MM.1S (cell line): Measurements from ENCODE around the gene HADHB.

ENCODE experiments used
- DNase-seq: peaks from one replicate; pipeline ENCODE4 v3.0.0-alpha.2; 2015
- H2AFZ ChIP-seq: fragments of 300-600 bp; sonication (generic); 2 replicates; pipeline ENCODE4 v1.6.0; 2016; ENCODE audit warnings: antibody characterized with exemption, low read length
- H3F3A ChIP-seq: fragments of 300-600 bp; sonication (generic); 2 replicates; pipeline ENCODE4 v1.6.1; 2016; ENCODE audit warnings: mild to moderate bottlenecking, antibody characterized with exemption, low read length, moderate library complexity, mixed read lengths; ENCODE audit not compliant: insufficient read depth
- H3K27ac ChIP-seq: fragments of 300-600 bp; sonication (generic); 2 replicates; pipeline ENCODE4 v1.5.1; 2016; ENCODE audit warnings: mild to moderate bottlenecking, low read length
- H3K27me3 ChIP-seq: fragments of 300-600 bp; sonication (generic); replicated peaks from 2 replicates; pipeline ENCODE4 v1.6.0; 2016; ENCODE audit warnings: low read length; ENCODE audit not compliant: insufficient read depth
- H3K36me3 ChIP-seq: fragments of 300-600 bp; sonication (generic); replicated peaks from 2 replicates; pipeline ENCODE4 v1.6.1; 2016; ENCODE audit warnings: mild to moderate bottlenecking, low read length, mixed read lengths; ENCODE audit not compliant: insufficient read depth
- H3K4me1 ChIP-seq: fragments of 300-600 bp; sonication (generic); 2 replicates; pipeline ENCODE4 v1.6.1; 2016; ENCODE audit warnings: low read length, mixed read lengths
- H3K4me2 ChIP-seq: fragments of 300-600 bp; sonication (generic); 2 replicates; pipeline ENCODE4 v1.6.0; 2016; ENCODE audit warnings: low read depth, low read length
- H3K4me3 ChIP-seq: fragments of 300-600 bp; sonication (generic); 2 replicates; pipeline ENCODE4 v1.5.1; 2016; ENCODE audit warnings: low read length, mixed read lengths
- H3K79me2 ChIP-seq: fragments of 300-600 bp; sonication (generic); 2 replicates; pipeline ENCODE4 v1.6.1; 2016; ENCODE audit warnings: mixed run types, low read length, mixed read lengths
- H3K9ac ChIP-seq: fragments of 300-600 bp; sonication (generic); 2 replicates; pipeline ENCODE4 v1.6.1; 2016; ENCODE audit warnings: low read length, mixed read lengths
- H3K9me2 ChIP-seq: fragments of 300-600 bp; sonication (generic); replicated peaks from 2 replicates; pipeline ENCODE4 v1.6.1; 2016; ENCODE audit warnings: mild to moderate bottlenecking, low read length, mixed read lengths; ENCODE audit not compliant: insufficient read depth
- H3K9me3 ChIP-seq: fragments of 300-600 bp; sonication (generic); replicated peaks from 2 replicates; pipeline ENCODE4 v1.6.1; 2016; ENCODE audit warnings: mild to moderate bottlenecking, low read length, mixed read lengths; ENCODE audit not compliant: insufficient read depth
- H4K20me1 ChIP-seq: fragments of 300-600 bp; sonication (generic); 2 replicates; pipeline ENCODE4 v1.6.1; 2016; ENCODE audit warnings: mild to moderate bottlenecking, low read length, moderate library complexity, mixed read lengths; ENCODE audit not compliant: insufficient read depth
- EZH2 ChIP-seq: fragments of 300-600 bp; sonication (generic); optimal IDR thresholded peaks from 2 replicates; pipeline ENCODE3; 2017; ENCODE audit warnings: low read depth, mild to moderate bottlenecking, antibody characterized with exemption, low read length, mixed read lengths
- EZH2phosphoT487 ChIP-seq: fragments of 300-600 bp; sonication (generic); IDR thresholded peaks from 2 replicates; pipeline ENCODE4 v1.6.1; 2018; ENCODE audit warnings: antibody characterized with exemption, low read length
- TF ChIP-seq, protein P1 (sequence below): fragments of 300-600 bp; sonication (generic); IDR thresholded peaks from 2 replicates; pipeline ENCODE4 v1.5.1; 2016; ENCODE audit warnings: antibody characterized with exemption, low read length, mixed read lengths

HADHB gene

DNA sequence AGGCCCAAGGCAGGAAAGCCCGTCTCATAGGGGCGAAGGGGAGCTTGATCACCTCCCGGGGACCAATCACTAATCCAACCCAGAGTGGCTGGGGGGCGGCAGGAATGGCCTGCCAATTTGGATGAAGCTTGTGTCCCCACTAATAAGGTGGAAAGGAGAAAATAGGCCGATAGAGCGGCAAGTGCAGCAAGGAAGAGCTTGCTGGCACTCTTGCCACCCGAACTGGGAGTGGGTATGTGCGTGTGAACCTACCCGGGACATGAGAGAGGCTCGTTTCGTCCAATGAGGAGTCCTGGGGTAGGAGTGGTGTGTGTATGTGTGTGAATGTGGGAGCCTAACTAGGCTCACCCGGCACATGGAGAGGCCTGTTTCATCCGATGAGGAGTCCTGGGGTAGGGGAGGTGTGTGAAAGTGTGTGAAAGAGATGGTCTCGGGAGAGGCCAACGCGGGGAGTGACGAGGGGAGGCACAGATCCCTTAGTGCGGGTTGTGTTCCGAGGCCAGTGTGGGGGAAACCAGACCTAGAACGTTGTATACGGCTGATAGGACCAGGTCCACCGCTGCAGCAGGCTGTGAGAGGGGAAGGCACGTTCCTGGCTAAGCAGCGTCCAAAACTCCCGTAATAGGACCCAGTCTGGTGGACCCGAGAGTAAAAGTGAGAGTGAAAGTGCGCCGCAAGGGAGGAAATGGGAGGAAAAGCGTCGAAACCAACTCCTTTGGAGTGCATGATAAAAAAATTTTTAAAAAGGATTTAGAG lies 54.1 kb downstream of the HADHB start:
- H4K20me1 ChIP-seq = no peaks in the 10 kb centered on the region
- no peaks in the 10 kb centered on the region for H3K27me3 ChIP-seq
- no peak overlapping the region for H3K4me2 ChIP-seq
- no peaks in the 10 kb centered on the region for H3K9me3 ChIP-seq
- no peak overlapping the region for H3K4me3 ChIP-seq
- H3K36me3 ChIP-seq = no peaks in the 10 kb centered on the region
- H3K9me2 ChIP-seq = no peaks in the 10 kb centered on the region
- no peaks in the 10 kb centered on the region for H3K79me2 ChIP-seq
- H3K27ac ChIP-seq = no peak overlapping the region
- no peak overlapping the region for H2AFZ ChIP-seq
- H3F3A ChIP-seq = no peaks in the 10 kb centered on the region
- H3K4me1 ChIP-seq = 0 out of 2 replicates have a peak, but pooled peaks cover 4% of the 10 kb centered on the region
- no peak for TF ChIP-seq EZH2phosphoT487
- TF ChIP-seq EZH2 = no peak
- TF ChIP-seq, protein P1, sequence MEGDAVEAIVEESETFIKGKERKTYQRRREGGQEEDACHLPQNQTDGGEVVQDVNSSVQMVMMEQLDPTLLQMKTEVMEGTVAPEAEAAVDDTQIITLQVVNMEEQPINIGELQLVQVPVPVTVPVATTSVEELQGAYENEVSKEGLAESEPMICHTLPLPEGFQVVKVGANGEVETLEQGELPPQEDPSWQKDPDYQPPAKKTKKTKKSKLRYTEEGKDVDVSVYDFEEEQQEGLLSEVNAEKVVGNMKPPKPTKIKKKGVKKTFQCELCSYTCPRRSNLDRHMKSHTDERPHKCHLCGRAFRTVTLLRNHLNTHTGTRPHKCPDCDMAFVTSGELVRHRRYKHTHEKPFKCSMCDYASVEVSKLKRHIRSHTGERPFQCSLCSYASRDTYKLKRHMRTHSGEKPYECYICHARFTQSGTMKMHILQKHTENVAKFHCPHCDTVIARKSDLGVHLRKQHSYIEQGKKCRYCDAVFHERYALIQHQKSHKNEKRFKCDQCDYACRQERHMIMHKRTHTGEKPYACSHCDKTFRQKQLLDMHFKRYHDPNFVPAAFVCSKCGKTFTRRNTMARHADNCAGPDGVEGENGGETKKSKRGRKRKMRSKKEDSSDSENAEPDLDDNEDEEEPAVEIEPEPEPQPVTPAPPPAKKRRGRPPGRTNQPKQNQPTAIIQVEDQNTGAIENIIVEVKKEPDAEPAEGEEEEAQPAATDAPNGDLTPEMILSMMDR = no peak
- no peak for DNase-seq
- no peak overlapping the region for H3K9ac ChIP-seq

DNA sequence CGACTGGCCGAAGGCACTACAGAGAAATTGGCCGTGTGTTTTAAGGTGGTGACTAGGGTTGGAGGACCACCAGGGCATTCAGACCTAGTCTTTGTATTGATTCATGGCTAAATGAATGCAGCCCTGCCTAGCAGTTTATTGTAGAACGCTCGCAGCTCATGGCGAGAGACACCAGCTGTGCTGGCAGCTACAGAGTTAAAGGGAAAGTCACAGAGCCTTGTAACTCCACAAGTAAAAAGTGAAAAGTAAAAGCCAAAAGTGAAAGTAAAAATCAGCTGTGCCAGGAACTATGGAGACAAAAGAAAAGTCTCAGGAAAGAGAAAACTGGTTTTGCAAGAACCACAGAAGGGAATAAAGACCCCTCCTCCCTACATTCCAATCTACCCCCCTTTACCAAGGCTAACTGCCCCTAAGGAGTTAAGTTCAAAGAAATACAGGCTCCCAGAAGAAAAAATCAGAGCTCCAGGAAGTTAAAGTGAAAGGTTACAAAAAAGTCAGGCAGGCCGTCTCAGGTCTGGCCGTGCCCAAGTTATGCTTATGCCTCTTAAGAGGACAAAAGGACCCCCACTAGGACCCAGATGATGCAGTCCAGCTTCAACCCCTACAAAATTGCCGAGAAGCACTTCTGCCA lies 54.8 kb downstream of the HADHB start:
- H3K4me2 ChIP-seq = no peak overlapping the region
- H2AFZ ChIP-seq = no peak overlapping the region
- DNase-seq = no peak

DNA sequence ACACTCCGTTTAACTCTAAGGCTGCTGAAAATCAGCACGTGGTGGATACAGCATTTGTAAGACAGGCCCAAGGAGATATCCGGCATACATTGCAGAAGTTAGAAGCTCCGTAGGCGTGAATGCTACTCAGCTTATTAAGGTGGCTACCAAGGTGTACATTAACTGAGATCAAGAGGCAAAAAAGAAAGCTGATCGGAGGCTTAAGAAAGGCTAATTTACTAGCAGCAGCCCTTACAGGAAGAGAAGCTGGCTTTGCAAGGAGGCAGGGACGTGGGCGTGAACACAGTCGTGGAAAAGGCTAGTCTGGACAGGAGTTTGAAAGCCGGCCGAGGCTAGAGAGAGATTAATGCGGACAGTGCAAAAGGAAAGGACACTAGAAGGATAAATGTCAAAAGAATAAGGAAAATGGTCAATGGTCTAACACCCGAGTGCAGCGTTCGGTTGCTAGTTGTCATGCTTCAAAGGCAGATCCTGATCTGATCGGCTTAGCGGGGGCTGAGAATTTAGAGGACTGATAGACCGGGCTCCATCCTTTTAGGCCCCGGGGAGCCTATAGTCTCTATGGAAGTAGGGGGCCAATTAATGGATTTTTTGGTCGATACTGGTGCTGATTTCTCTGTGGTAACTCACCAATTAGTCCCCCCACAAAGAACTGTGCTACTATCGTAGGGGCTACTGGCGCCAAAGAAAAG lies 55.6 kb downstream of the HADHB start:
- no peak overlapping the region for H3K4me3 ChIP-seq
- H4K20me1 ChIP-seq = no peaks in the 10 kb centered on the region
- H3K27ac ChIP-seq = no peak overlapping the region
- TF ChIP-seq EZH2phosphoT487 (no peak), EZH2 (no peak)
- TF ChIP-seq, protein P1 = no peak
- H3K4me2 ChIP-seq = no peak overlapping the region
- H3K9me2 ChIP-seq = no peaks in the 10 kb centered on the region
- no peaks in the 10 kb centered on the region for H3F3A ChIP-seq
- H3K27me3 ChIP-seq = no peaks in the 10 kb centered on the region
- H2AFZ ChIP-seq = no peak overlapping the region
- H3K79me2 ChIP-seq = no peaks in the 10 kb centered on the region
- no peak for DNase-seq
- H3K4me1 ChIP-seq = 0 out of 2 replicates have a peak, but pooled peaks cover 4% of the 10 kb centered on the region
- no peaks in the 10 kb centered on the region for H3K36me3 ChIP-seq
- no peak overlapping the region for H3K9ac ChIP-seq
- H3K9me3 ChIP-seq = no peaks in the 10 kb centered on the region

More for the DNA sequence above, 54.8 kb downstream of the HADHB start:
- no peaks in the 10 kb centered on the region for H4K20me1 ChIP-seq
- H3K27ac ChIP-seq = no peak overlapping the region
- no peaks in the 10 kb centered on the region for H3K27me3 ChIP-seq
- H3K9me2 ChIP-seq = no peaks in the 10 kb centered on the region
- no peak overlapping the region for H3K4me3 ChIP-seq
- TF ChIP-seq EZH2 (no peak), EZH2phosphoT487 (no peak)
- TF ChIP-seq, protein P1 = no peak
- H3F3A ChIP-seq = no peaks in the 10 kb centered on the region
- no peaks in the 10 kb centered on the region for H3K79me2 ChIP-seq
- H3K4me1 ChIP-seq = 0 out of 2 replicates have a peak, but pooled peaks cover 4% of the 10 kb centered on the region
- H3K9ac ChIP-seq = no peak overlapping the region
- H3K36me3 ChIP-seq = no peaks in the 10 kb centered on the region
- H3K9me3 ChIP-seq = no peaks in the 10 kb centered on the region
